ENCODE results near the gene PLIN5. TPM values are rescaled to one million over a fixed set of nuclear protein-coding genes. Genes with fewer than 3 reads are reported as not detected.

PLIN5 gene
- total and polyA plus RNA-seq, 2 experiments from 2014 or later: 5.8 to 6.4 TPM

GRCh38 chr19:4494691-4495064 is 40.3 kb downstream of the PLIN5 start:
- no peak overlapping the region for H2AFZ ChIP-seq
- no peaks in the 10 kb centered on the region for H3K79me2 ChIP-seq
- H3K36me3 ChIP-seq (replicated peaks; ENCODE audit: insufficient read depth, low read depth): no peaks in the 10 kb centered on the region
- no peaks in the 10 kb centered on the region for H4K20me1 ChIP-seq (ENCODE audit: insufficient read depth, poor library complexity, severe bottlenecking)
- DNase-seq (ENCODE audit: low spot score): no peak
- H3K9me3 ChIP-seq (ENCODE audit: low read depth): no peaks in the 10 kb centered on the region
- WGBS (ENCODE audit: low lambda C conversion rate, missing lambda C conversion rate): 93% methylated on average over 6 of the region's 8 CpGs
- no peak overlapping the region for H3K27ac ChIP-seq
- H3K9me2 ChIP-seq (replicated peaks; ENCODE audit: insufficient read depth): no peaks in the 10 kb centered on the region
- H3K4me2 ChIP-seq: no peak overlapping the region
- no peak for TF ChIP-seq EZH2phosphoT487 (IDR thresholded peaks at IDR 0.05; ENCODE audit: low read depth, severe bottlenecking, unreplicated experiment)
- TF ChIP-seq CTCF (IDR thresholded peaks at IDR 0.05; ENCODE audit: poor library complexity): no peak
- TF ChIP-seq EZH2 (IDR thresholded peaks at IDR 0.05; ENCODE audit: borderline replicate concordance): no peak
- H3K4me3 ChIP-seq: no peak overlapping the region
- H3K27me3 ChIP-seq: no peaks in the 10 kb centered on the region
- H3K4me1 ChIP-seq (ENCODE audit: insufficient read depth): no peaks in the 10 kb centered on the region

- Histone ChIP-seq H3K27ac (no peak overlapping the region), H3K4me3 (no peak overlapping the region), H3K4me1 (ENCODE audit: insufficient read depth) (no peaks in the 10 kb centered on the region), H3K79me2 (no peaks in the 10 kb centered on the region), H3K4me2 (no peak overlapping the region), H3K27me3 (no peaks in the 10 kb centered on the region), H3K9me3 (ENCODE audit: low read depth) (no peaks in the 10 kb centered on the region), H2AFZ (no peak overlapping the region), H4K20me1 (ENCODE audit: insufficient read depth, poor library complexity, severe bottlenecking) (no peaks in the 10 kb centered on the region), H3K36me3 (replicated peaks; ENCODE audit: insufficient read depth, low read depth) (no peaks in the 10 kb centered on the region), H3K9me2 (replicated peaks; ENCODE audit: insufficient read depth) (no peaks in the 10 kb centered on the region)
- WGBS (ENCODE audit: low lambda C conversion rate, missing lambda C conversion rate): 98% methylated on average over 24 of the region's 61 CpGs
- TF ChIP-seq EZH2phosphoT487 (IDR thresholded peaks at IDR 0.05; ENCODE audit: low read depth, severe bottlenecking, unreplicated experiment) (no peak), EZH2 (IDR thresholded peaks at IDR 0.05; ENCODE audit: borderline replicate concordance) (no peak), CTCF (IDR thresholded peaks at IDR 0.05; ENCODE audit: poor library complexity) (no peak)
- no peak for DNase-seq (ENCODE audit: low spot score)
Observed at GRCh38 chr19:4493929-4494690, 40.9 kb downstream of the PLIN5 start.

DNA sequence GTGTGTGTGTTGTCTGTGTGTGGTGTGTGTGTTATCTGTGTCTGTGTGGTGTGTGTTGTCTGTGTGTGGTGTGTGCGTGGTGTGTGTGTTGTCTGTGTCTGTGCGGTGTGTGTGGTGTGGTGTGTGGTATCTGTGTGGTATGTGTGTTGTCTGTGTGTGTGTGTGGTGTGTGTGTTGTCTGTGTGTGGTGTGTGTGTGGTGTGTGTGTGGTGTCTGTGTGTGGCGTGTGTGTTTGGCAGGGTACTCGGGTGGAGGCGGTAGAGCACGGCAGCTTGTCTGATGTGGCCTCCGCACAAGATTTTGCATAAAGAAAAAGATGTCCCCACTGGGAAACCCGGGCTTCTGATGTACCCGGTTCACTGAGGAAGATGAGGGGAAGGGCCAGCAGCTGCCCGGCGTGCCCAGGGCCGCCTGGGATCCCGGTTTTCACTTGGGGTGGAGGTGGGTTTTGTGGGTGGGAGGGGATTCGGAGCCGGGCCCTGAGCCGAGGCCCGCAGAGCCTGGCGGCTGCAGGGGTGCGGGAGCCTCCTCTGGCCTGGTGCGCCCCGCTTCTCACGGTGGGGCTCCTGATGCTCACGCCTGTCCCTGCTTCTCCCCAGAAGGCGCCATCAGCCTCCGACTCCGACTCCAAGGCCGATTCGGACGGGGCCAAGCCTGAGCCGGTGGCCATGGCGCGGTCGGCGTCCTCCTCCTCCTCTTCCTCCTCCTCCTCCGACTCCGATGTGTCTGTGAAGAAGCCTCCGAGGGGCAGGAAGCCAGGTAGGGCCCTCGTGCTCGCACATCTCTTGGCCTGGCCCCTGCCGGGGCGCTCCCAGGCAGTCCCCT is 41.7 kb downstream of the PLIN5 start:
- H3K9me3 ChIP-seq (ENCODE audit: low read depth): no peaks in the 10 kb centered on the region
- no peak overlapping the region for H2AFZ ChIP-seq
- no peak overlapping the region for H3K4me2 ChIP-seq
- H3K27me3 ChIP-seq: no peaks in the 10 kb centered on the region
- no peaks in the 10 kb centered on the region for H3K79me2 ChIP-seq
- H3K4me1 ChIP-seq (ENCODE audit: insufficient read depth): no peaks in the 10 kb centered on the region
- H3K9me2 ChIP-seq (replicated peaks; ENCODE audit: insufficient read depth): no peaks in the 10 kb centered on the region
- no peaks in the 10 kb centered on the region for H3K36me3 ChIP-seq (replicated peaks; ENCODE audit: insufficient read depth, low read depth)
- no peaks in the 10 kb centered on the region for H4K20me1 ChIP-seq (ENCODE audit: insufficient read depth, poor library complexity, severe bottlenecking)
- H3K27ac ChIP-seq: no peak overlapping the region
- 98% methylated on average over 38 of the region's 41 CpGs for WGBS (ENCODE audit: low lambda C conversion rate, missing lambda C conversion rate)
- TF ChIP-seq EZH2phosphoT487 (IDR thresholded peaks at IDR 0.05; ENCODE audit: low read depth, severe bottlenecking, unreplicated experiment): no peak
- no peak for TF ChIP-seq EZH2 (IDR thresholded peaks at IDR 0.05; ENCODE audit: borderline replicate concordance)
- TF ChIP-seq CTCF (IDR thresholded peaks at IDR 0.05; ENCODE audit: poor library complexity): no peak
- no peak for DNase-seq (ENCODE audit: low spot score)
- no peak overlapping the region for H3K4me3 ChIP-seq
